HPDE6-E6E7 (cell line): ENCODE results near the gene SOBP.

ENCODE experiments used
- DNase-seq: peaks from one replicate; pipeline ENCODE4 v3.0.0; 2011; ENCODE audit warnings: missing footprints; ENCODE audit errors: extremely low spot score

The SOBP gene

DNA sequence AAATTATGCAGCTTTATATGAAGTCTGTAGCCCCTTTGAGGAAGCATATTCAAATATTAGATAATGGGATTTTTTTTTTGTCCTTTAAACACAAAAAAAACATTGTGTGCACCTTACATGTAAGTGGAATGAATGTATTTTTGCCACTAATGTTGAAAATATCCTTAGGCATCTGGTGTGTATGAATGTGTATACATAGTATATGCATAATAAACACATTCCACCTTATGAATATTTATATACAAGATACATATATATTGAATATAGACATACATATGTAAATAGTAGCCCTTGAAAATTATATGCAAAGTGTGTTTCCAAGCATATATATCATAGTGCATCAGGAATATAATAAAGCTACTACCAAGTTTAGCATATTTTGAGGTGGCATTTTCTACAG, 94.8 kb downstream of the SOBP start:
- no peak for DNase-seq

DNA sequence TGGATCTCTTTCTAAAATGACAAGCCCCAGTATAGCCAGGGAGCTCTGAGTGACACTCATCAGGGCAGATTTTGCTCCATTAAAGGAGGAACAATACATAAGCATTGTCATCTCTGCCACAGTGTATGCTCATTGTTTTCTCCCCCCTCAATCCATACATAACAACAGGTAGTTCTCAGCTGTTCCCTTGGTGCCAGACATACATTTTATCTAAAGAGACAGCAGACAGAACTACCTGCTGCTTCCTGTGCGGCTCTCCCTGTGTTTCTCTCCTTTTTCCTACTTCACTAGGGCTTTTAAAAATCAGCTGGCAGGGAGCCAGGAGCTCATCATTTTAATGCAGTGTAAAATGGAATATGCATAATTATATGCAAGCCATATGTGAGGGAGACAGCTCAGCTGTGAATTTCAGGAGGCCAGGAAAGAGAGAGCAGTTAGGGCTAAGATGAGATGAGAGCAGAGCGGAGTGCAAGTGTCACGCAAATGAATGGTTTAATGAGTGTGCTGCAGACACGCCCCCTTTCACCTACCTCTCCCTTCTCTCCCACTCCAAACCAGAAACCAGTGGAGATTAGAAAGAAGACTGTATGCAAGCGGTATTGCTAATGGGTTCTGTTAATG, 96.0 kb downstream of the SOBP start:
- DNase-seq = no peak

DNA sequence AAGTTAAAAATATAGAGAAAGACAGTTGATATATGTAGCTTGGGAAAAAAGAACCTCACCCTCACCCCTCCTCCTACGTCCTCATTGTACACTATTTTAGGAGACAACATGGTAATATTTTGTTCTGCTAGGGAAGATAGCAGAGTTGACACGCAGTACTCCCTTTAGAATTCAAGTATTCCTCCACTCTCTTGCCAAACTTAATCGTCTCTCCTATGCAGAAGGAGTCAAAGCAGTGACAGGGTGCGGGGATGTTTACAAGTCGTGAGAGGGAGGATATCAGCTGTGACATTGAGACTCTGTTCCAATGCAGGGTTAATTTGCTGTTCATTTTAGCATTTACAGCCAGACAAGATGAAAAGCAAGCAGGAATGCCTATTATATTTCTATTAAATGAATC, 97.5 kb downstream of the SOBP start:
- DNase-seq = no peak

DNA sequence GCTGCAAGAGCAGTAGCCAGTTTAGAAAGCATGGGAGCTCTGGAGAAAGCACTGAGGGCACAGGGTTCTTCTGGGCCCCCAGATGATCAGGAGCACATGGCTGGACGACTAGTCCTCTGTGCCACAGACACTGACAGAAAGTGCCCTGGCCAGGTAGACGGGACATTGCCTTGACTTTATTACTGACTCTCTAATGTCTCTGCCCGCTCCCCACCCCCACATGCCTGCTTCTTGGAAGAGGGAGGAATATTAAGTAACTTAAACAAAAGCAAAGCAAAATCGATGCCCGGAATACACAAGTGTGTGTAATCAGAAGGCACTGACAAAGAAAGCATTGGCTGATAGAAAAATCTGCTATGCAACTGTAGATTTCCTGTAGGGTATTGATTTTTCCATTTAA, 99.3 kb downstream of the SOBP start:
- DNase-seq = no peak

DNA sequence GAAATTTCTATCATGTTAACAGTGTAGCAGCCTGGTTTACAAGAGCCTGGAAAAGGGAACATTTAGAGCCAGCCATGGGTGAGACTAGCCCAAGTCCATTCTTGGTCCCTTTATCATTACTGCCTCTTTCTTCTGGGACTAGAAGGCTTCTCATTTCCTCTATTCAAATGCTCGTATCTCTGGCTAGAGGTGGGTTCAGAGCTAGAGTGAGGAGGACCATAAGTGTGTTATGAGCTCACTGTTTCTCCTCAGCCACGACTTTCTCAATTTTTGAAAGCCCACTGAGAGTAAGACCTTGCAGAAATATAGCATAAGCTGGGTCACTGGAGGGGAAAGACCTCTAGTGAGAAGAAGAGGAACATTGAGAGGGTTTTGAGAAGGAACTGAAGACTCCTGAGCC, 100.0 kb downstream of the SOBP start:
- DNase-seq = no peak

DNA sequence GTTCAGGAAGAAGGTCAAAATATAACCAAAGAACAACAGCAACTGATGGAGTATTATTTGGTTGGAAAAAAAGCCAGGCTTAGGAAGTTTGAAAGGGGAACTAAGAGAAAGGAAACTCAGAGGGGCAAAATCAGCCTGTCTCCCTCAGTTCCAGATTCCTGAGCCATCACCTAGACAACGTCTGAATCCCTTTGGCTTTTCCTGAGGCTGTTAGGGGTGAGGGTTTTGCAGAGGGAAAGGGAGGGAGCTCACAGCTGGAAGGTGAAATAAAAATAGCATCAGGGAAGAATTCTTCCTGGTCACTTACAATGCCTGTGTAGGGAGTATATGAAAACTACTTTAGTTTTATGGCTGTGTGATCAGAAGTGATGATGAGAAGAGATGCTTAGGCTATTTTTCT, 100.5 kb downstream of the SOBP start:
- DNase-seq = no peak

DNA sequence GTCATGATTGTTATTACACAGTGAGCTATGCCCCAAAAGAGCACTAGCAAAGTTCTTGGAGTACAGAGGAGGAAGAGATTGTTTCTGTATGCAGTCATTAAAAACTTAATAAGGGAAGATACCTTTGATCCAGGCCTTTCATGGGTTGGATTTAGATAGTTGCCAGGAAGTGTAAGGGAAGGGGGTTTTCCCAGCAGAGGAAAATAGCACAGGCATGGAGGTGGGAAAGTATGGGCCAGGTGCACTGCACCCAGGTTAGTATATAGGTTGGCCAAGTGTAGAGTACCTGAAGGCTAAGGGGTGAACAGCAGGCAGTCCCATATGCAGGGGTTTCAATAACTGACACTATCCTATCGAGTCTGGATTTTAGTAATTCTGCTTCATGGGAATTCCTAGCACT, 101.4 kb downstream of the SOBP start:
- no peak for DNase-seq

DNA sequence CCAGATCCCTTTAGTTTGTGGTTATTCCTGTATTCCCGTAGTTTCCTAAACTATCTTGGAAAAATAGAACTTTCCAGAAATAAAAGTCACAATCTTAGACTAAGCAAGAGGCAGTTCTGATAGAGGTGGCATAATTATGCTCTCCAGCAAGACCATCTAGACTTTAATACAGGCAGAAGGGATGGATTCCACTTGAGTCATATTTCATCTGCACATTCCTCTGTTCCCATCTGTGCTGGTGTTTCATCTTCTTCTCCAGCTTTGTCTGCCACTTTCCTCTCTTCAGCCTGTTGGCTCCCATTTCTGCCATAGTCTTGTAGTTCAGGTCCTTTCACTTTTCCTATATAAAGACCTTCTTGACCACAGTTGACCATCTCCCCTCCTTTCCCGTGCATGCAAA, 102.9 kb downstream of the SOBP start:
- no peak for DNase-seq

DNA sequence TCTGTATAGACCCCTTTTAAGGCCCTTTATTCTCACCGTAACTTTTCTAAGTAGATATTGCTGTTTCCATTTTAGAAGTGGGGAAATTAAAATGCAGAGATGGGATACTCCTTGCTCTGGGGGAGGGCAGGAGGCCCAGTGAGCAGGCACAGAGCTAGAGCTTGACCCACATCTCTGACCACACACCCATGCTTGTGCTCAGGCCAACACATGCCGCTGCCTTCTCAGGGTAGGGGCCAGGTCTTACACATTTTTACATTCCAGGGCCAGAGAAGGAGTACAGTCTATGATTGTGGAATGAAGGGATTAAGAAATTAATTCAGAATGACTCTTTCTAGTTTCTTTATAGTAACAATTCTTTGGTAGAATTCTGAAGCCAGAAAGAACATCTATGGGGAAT, 104.8 kb downstream of the SOBP start:
- DNase-seq = no peak

DNA sequence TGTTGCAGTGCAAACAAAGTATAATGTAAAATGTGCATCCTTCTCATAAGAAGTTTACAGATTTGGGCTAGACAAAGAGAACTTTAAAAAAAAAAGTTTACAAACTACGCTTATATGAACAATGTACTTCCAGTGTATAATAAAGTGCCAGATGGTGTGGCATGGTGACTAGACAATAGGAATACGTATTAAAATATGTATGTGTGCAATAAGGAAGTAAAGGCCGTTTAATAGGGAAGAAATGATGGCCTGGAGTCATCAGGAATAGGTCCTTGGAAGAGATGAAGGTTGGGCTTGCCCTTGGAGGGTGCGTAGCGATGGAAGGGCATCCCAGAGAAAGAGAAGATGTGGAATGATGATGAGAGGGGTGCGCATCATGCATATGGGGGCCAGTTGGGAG, 108.2 kb downstream of the SOBP start:
- no peak for DNase-seq

DNA sequence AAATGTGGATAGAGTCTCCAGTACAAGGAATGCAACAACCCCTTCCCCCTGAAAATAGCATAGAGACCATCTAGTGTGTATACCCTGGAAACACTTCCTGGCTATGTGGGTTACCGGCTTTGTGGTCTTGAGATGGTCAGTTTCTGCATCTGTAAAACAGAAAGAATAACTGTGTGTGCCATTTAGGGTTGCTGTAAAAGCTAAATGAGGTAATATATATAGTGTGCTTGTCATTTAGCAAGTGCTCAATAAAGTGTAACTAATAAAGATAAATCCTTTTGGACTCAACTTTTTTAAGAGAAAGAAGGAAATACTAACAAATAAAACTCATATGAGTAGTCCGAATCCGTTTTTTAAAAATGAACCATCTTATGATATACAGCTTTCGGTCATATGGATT, 109.1 kb downstream of the SOBP start:
- no peak for DNase-seq

DNA sequence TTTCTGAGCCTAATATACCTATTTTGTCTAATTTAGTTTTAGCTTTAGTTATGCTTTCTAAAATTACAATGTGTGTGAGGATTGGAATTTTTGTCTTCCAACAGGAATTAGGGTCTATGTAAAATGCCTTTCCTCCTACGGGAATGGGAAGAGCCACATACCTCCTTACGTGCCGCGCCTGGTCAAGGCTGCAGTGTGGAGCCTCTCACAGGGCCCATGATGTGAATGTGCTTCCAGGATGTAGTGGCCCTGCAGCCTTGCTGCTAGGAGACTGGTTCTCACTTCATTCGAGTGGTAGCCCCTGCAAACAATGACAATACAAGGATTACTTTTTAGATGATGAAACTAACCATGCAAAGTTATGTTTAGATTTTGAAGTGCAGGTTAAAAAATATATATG, 110.2 kb downstream of the SOBP start:
- DNase-seq = no peak

DNA sequence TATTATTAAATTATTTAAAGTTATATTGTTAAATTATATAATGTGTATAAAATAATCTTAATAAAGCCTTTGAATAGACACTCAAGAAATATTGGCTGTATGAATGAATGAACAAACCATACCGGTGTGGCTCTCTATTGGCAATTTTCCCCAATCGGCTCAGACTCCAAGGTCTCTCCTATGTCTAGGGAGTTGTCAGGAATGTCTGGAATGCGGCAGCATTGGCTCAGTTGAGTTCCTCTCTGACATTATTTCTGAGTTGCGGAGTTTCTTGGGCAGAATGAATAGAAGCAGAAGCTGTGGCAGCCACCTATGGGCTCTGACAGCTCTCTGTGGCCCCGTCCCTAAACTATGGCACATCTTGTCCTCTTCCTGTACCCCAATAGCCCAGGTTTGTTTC, 111.0 kb downstream of the SOBP start:
- DNase-seq = peak; percentile 14

DNA sequence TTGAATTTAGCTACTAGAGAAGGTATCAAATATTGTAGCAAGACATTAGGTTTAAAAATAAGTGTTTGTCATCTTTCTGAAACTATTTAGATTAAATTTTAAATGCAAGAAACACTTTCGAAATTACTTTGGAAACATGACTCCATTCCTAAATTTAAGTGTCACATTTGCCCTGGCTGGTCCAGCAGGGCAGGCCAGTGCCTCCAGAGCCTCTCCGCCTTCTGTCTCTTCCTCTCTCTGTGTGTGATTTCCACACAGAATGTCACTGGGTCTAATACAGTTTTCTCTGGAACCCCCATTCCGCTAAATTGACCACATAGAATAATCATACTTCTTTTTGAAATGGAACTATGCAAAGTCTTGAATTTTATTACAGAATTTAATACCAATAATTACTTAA, 111.5 kb downstream of the SOBP start:
- DNase-seq = no peak

DNA sequence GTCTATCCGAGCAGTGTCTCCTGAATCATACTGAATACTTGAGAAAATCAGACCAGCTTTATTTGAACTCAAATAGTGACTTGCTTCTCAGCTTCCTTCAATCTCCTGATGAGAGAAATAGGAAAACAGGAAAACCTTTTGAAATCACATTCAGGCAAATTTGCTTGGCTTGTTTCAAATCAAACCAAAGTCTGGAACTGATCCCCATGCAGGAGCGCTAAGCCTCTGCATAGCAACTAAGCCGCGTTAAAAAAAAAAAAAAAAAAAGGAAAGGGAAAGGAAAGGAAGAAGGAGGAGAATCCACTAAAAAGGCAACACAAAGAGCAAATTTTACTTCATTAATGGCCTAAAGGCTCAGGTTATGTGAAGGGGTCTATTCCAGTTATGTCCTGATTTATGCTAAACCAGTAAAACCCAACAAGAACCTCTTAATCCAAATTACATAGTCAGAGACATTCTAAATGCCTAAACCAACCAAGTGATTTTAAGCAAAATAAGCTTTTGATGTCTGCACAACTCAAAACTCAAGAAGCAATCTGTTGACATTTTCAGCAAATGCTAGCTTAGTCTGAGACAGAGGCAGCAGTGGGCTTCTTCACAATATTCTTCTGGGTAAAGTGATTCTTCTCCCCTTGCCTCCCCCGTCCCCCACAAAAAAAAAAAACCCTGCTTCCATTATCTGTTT, 112.5 kb downstream of the SOBP start:
- DNase-seq = no peak

DNA sequence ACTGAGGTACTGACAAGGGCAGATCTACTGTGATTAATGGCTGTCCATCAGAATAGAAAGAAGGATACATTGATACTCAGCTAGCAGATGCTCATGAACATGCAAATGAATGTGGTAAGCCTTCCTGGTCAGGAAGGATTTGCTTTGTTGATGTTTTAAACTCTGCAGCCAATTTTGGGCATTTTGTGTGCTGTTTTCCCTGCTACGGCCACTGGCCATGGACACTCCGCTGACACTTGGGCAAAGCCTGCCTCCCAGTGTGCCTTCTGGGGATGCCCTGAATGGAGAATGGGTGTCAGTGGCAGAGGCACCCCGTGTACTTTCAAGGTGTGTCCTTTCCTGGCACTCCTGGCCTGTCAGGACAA, 113.1 kb downstream of the SOBP start:
- no peak for DNase-seq

DNA sequence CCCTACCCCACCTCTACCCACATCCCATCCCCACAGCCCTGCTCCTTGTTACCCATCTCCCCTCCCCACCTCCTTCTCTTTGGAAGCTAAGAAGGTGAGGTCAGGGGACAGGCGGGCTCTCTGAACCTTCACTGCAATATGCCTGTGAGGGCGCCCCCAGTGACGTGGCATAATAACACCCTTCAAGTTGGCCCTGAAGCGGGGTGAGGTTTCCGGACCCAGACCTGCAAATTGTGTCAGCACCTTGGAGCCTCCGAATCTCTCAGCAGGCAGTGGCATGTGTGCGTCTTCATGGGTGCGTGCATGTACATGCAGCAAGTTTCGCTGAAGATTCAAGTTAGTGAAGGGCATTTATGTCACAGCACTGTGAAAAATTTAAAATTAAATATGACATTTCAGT, 114.6 kb downstream of the SOBP start:
- no peak for DNase-seq

DNA sequence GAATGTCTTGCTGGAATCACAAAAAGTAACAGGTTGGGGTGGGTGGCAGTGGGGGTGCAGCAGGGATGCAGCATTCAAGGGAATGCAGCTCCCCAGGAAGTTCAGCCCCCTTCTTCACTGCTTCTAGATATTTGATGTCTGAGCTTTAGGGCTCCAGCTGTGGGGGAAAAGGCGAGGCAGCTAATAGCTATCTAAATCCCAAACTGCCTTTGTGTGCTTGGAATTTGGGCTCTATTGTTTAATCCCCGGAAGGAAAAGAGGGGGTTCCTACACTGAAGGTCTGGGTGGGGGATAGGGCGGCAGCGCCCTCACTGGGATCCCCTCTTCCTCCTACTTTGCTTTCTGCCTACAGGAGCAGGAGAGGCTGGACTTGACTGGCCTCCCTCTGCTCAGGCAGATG, 116.5 kb downstream of the SOBP start:
- no peak for DNase-seq

DNA sequence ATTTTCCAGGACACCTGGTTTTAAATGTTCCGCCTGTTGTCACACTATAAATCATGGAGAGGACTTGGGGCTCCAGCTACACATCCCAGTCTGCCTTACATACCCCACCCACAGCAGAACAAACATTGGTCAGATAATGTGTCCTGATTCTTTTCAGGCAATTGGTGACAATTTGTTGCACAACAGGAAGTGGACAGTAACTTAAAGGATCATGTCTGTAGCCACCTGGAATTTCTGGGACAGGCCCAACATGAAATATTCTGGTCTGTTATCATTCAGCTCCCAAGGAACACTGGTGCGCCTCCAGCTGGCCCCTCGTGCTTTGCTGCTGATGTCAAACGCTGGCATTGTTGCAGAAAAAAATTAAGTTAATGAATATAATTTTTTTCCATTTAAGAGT, 117.2 kb downstream of the SOBP start:
- DNase-seq = no peak

DNA sequence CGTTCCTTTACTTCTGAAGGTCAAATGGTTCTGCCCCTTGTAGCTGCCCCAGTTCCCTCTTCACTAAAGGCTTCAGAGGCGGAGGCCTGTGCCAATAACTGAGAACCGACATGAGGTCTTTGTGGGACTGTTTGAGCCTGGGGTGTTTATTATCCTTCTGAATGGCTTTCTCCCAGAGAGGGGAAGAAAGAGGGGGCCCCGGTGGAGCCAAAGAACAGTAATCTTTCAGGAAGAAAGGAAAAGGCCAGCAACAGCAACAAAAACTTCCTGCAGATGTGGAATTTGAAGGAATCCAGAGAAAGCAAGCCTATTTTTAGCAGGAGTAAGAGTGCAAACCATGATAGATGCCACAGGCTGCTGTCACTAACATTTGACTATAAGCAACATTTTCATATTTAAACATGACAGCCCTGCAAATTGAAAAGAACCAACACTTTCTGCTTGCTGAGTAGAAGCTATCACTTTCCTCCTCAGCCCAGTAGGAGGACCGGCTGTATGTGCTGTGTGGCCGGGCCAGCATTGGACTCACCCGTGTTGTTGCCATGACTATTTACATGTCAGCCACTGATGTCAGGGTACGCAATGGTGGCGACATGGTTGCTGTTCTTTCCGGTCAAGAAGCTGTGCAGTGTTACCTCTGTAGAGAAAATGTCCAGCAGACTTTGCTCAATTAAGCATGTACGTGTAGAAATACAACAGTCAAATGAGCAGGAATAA, 121.3 kb downstream of the SOBP start:
- DNase-seq = no peak

DNA sequence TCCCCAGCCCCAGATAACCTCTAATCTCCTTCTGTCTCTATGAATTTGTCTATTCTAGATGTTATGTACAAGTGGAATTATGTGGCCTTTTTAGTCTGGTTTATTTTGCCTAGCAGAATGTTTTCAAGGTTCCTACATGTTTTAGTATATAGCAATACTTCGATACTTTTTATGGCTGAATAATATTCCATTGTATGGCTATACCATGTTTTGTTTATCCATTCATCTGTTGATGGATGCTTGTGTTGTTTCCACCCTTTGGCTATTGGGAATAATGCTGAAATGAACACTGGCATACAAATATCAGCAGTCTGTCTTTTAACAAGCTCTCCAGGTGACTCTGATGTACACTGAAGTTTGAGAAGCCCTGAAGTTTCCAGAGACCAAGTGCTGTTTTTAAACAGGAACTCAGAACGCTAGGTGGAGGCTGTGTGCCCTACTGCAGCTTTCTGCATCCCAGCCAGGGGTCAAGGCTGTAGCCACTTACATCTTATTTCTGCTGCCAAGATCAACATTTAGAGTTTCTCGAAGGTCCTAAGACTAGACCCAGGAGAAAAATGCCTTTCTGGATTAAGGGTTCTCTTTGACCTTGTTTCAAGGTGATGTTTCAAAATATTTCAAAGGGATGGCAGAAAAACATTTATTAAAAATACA, 123.0 kb downstream of the SOBP start:
- no peak for DNase-seq

DNA sequence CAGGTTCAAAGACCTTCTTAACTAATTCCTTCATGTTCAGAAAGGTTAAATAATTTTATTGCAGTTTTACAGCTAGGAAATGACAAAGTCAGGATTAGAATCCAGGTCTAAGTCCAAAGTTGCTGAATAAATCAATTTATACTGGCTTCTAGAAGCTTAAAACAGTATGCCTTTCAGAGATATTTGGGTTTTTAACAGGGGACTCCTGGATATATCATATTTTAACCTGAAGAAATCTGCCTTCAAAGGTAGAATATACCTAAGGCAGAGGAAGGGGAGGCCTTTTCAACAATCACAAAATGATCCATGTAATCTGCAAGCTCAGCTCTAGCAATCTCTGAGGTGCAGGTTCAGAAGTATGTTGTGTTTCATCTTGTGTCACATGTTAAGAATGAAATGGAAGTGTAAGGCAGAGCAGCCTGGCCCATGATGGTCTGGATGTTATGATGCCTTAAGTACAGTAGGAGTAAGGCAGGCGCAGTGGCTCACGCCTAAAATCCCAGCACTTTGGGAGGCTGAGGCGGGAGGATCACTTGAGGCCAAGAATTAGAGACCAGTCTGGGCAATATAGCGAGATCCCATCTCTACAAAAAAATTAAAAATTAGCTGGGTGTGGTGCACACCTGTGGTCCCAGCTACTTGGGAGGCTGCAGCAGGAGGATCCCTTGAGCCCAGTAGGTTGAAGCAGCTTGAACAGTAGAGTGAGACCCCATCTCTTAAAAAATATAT, 123.9 kb downstream of the SOBP start:
- DNase-seq = no peak
